HG03060 (cell line): Measurements from ENCODE around the gene FAM120A.

Experiments used
- ATAC-seq: cut with Tn5 transposase; IDR thresholded peaks from one replicate; pipeline ENCODE4 v1.9.1; 2021; ENCODE audit warnings: low read depth, moderate number of reproducible peaks; ENCODE audit not compliant: unreplicated experiment

The FAM120A gene

DNA sequence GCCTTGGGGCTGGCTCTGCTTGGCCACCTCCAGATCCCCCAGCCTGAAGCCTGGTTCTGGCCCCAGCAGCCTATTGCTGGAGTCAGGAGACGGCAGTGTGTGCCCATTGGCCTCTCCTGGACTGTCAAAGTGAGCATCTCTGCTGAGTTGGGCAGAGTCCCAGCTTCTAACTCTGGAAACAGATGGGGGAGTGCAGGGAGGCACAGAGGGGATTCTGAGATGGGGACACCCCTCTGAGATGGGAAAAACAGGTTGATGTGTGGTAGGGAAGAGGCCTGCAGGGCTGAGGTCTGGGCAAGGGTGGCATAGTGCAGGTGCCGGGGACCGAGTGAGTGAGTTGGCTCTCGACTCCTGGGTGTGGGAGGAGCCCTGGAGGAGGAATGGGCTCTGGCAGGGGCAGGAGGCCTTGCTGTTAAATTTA is 152.4 kb downstream of the FAM120A start:
- ATAC-seq = no peak

GRCh38 chr9:93606187-93606586 is 154.7 kb downstream of the FAM120A start:
- no peak for ATAC-seq

GRCh38 chr9:93610206-93610605 is 158.7 kb downstream of the FAM120A start:
- no peak for ATAC-seq

- ATAC-seq = no peak
Observed at GRCh38 chr9:93612052-93612795, 160.7 kb downstream of the FAM120A start.

DNA sequence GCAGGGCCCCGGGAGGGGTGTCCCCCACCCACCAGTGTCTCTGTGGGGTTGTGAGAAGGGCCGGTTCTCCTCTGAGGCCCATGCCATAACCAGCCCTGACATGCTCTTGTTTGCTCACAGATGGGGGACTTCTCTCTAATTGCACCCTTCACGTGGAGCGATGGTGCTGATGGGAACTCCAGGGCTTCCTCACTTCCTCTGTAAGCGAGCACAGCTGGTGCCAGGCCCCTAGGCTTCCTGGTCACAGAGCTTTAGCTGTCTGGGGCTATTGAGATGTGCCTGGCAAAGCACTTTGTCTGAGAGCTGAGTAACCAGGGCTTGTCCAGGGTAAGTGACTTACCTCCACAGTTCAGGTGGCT is 161.3 kb downstream of the FAM120A start:
- ATAC-seq = no peak

DNA sequence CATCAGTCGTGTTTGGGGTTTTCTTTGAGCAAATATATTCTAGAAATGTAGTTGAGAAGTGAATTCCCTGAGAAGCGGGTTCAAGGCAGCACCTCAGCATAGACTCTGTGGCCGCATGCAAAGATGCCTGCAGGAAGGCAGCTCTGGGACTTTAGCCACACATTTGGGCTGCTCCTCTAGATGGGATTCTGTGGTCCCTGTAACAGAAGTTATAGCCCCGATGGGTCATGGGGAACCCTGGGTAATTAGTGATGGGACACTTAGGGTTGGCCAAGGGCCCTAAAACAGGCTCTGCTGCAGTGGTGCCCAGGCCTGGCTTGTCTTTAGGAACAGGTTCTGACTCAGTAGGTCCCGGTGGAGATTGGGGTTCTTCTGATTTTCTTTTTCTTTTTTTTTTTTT is 161.7 kb downstream of the FAM120A start:
- no peak for ATAC-seq

- ATAC-seq = no peak
Observed at GRCh38 chr9:93613791-93614190, 162.3 kb downstream of the FAM120A start.

- ATAC-seq = no peak
Observed at GRCh38 chr9:93614830-93615468, 163.5 kb downstream of the FAM120A start.
